ENCODE measurements around the gene GPR179. TPM values are rescaled to one million over a fixed set of nuclear protein-coding genes. Genes with fewer than 3 reads are reported as not detected.

The GPR179 gene
- total RNA-seq, 1 experiment from 2014 or later = not detected

GRCh38 chr17:38353668-38354067, 9.9 kb upstream of the GPR179 start:
- Histone ChIP-seq H2BK20ac (ENCODE audit: low read depth, low read length, poor library complexity, severe bottlenecking) (no peak overlapping the region), H3K79me1 (ENCODE audit: insufficient read depth, low read depth, low read length, poor library complexity, severe bottlenecking) (peaks cover 3% of the 10 kb centered on the region), H2BK120ac (ENCODE audit: low read depth, low read length, poor library complexity, severe bottlenecking) (no peak overlapping the region), H3K4ac (ENCODE audit: low read depth, low read length) (no peak overlapping the region), H2AFZ (ENCODE audit: low read length) (no peak overlapping the region), H3K27me3 (ENCODE audit: insufficient read depth, low read length) (no peaks in the 10 kb centered on the region), H3K23me2 (ENCODE audit: insufficient read length, low read depth, low read length, poor library complexity, severe bottlenecking) (peaks cover 8% of the 10 kb centered on the region), H3T11ph (ENCODE audit: low read length) (no peak overlapping the region), H3K27ac (ENCODE audit: insufficient read length, low read depth, low read length) (no peak overlapping the region), H3K4me1 (ENCODE audit: insufficient read depth, low read length) (peaks cover 7% of the 10 kb centered on the region; the same call in 1 of the 2 replicates), H2BK12ac (ENCODE audit: insufficient read length, low read depth, low read length) (no peak overlapping the region), H3K23ac (ENCODE audit: insufficient read length, low read depth, low read length) (no peak overlapping the region), H4K8ac (replicated peaks; ENCODE audit: insufficient read length, low read depth, low read length) (no peak overlapping the region), H3K4me2 (ENCODE audit: insufficient read depth, insufficient read length, low read length) (peak overlapping the region; percentile 81), H2AK5ac (ENCODE audit: insufficient read length, low read length) (no peak overlapping the region), H4K5ac (ENCODE audit: insufficient read length, low read depth, low read length) (no peak overlapping the region), H3K79me2 (ENCODE audit: insufficient read depth, low read length) (peaks cover 7% of the 10 kb centered on the region; the same call in 1 of the 2 replicates), H3K14ac (ENCODE audit: insufficient read depth, low read length) (no peak overlapping the region), H3K18ac (ENCODE audit: insufficient read length, low read depth, low read length) (no peak overlapping the region), H3K9me3 (ENCODE audit: control insufficient read depth, low read depth, low read length) (no peaks in the 10 kb centered on the region), H4K91ac (ENCODE audit: insufficient read length, low read depth, low read length) (no peak overlapping the region), H3K56ac (ENCODE audit: insufficient read length, low read depth, low read length) (no peak overlapping the region), H3K9ac (ENCODE audit: extremely low read depth, insufficient read length, low read length) (no peak overlapping the region), H2BK15ac (ENCODE audit: low read depth, low read length) (no peak overlapping the region), H2BK5ac (ENCODE audit: insufficient read length, low read length) (no peak overlapping the region), H4K20me1 (ENCODE audit: control insufficient read depth, insufficient read depth, insufficient read length) (no peaks in the 10 kb centered on the region)
- no CpG with 5 or more reads among the region's 13 CpGs for WGBS (ENCODE audit: extremely low coverage, insufficient read length, low lambda C conversion rate)
- no peaks in the 10 kb centered on the region for H3K27me3 Mint-ChIP-seq (ENCODE audit: low read depth)
- no peaks in the 10 kb centered on the region; a peak in 1 of 7 replicates for H3K36me3 Mint-ChIP-seq (ENCODE audit: insufficient read depth in 1 of 3, low read depth in 3 of 3)
- H3K4me3 Mint-ChIP-seq = peak overlapping the region; percentile 72 to 84
- TF ChIP-seq CTCF (conservative IDR thresholded peaks at IDR 0.05) = no peak
- H3K4me1 Mint-ChIP-seq = peaks cover 48 to 60% of the 10 kb centered on the region in 2 experiments
- H3K9me3 Mint-ChIP-seq = no peaks in the 10 kb centered on the region
- no peak overlapping the region for H3K27ac Mint-ChIP-seq
- DNase-seq = no peak
